Femur (tissue), 1 donor: ENCODE measurements around the gene CD48.
"Not testable (repeated sequence)": the region's sequence is repeated elsewhere in the genome, so short reads cannot be mapped to it uniquely, and the experiment has no call there.

Source experiments
- DNase-seq: peaks from one replicate; pipeline ENCODE4 v3.0.0-alpha.2; 2017

The CD48 gene

DNA sequence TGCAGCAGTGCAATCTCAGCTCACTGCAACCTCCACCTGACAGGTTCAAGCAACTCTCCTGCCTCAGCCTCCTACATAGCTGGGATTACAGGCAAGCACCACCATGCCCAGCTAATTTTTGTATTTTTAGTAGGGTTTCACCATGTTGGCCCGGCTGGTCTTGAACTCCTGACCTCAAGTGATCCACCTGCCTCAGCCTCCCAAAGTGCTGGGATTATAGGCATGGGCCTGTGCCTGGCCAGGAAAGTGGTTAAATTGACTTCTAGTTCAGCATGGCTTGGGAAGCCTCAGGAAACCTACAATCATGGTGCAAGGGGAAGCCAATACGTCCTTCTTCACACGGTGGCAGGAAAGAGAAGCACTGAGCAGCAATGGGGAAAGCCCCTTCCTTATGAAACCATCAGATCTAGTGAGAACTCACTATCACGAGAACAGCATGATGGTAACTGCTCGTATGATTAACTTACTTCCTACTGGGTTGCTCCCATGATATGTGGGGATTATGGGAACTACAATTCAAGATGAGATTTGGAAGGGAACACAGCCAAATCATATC lies 981 bp upstream of the CD48 start:
- DNase-seq, result not testable (repeated sequence)

DNA sequence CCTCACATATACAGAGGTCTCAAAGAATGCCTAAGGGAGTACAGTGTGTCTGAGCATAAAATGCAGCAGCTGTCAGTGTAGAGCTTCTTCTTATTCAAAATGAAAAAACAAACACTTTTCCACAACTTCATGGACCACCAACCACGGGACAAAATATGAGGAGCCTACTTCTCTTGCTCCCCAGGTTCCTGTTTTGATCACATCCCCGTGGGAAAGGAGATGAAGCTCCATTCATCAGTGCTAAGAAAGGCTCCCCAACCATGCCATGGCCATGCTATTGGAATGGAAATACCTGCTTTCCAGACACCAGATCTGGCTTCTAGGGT lies 383 bp downstream of the CD48 start:
- no peak for DNase-seq

DNA sequence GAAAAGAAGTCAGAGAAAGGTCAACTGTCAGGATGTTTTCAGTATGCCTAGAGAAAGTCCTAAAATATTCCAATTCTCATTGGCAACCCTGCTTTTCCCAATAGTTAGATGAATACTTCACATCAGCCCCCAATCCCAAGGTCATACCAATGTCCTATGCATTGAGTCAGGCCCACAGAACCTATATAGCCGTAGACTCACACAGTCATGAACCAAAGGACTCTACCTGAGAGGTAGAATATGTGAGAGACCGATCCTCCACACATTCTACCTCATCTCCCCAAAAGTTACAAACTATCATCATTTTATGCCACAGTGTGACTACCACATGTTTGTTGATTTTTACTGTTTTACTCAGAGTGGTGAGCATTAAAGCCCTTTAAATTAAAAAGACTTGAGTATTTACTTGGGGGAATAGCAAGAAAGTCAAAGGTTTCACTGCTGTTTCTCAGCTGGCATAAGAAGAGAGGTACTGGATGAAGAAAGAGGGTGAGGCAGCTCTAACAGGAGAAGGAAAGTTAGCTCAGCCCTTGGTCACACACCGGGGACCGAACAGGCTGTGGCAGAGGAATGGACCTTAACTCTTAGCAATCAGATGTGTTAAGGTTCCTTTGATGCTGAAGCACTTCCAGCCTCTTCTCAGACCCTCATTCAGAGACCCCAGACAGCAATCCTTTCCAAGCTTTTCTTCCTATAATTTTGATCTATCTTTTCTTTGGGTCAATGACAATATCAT lies 937 bp downstream of the CD48 start:
- no peak for DNase-seq

DNA sequence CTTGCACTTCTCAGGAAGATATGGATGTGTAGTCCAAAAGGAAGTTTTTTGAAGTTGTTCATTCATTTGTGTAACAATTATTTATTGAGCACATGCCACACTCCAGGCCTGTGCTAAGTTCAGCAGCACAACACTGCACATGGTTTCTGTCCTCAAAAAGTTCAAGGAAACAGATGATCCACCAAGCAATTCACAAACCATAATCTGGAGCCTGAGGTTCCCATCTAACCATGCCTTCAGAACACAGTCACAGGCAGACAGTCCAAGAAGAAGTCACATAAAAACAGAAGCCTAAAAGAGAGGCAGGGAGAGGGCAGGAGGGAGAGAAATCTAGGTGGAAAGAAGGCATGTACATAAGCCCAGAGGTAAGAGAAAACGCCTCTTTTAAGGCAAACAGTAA lies 1.9 kb downstream of the CD48 start:
- DNase-seq, result no peak

DNA sequence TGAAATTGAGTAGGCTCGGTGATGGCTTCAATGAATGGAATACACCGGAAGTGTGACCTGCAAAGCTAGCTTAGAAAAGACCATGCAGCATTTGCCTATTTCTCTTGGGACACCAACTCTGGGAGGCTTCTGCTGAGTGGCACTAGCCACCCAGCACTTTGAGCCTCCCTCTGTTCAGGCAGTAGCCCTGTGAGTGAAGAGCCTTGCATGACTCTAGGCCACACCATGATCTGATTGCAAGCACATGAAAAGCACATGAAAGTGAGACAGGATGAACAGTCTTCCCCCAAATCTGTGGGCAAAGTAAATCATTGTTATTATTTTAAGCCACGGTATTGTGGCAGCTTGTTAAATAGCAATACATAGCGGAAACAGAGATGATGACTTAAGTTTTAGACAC lies 2.8 kb downstream of the CD48 start:
- DNase-seq, result no peak

DNA sequence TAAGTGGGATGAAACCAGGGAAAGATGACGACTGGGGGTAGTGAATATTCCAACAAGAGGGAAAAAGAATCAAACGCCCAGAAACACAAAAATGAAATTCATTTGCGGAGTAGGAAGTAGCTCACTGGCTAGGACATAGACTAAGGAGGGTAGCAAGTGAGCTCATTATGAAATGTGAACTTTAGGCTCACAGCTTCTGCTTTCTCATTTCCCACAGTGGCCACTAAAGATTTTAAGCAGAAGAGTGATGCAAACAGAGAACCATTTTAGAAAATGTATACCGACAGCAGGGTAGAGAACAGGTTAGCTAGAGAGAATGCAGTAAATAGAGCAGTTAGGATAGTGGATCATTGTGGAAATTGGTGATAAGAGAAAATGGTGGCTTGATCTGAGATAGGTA lies 3.5 kb downstream of the CD48 start:
- no peak for DNase-seq

DNA sequence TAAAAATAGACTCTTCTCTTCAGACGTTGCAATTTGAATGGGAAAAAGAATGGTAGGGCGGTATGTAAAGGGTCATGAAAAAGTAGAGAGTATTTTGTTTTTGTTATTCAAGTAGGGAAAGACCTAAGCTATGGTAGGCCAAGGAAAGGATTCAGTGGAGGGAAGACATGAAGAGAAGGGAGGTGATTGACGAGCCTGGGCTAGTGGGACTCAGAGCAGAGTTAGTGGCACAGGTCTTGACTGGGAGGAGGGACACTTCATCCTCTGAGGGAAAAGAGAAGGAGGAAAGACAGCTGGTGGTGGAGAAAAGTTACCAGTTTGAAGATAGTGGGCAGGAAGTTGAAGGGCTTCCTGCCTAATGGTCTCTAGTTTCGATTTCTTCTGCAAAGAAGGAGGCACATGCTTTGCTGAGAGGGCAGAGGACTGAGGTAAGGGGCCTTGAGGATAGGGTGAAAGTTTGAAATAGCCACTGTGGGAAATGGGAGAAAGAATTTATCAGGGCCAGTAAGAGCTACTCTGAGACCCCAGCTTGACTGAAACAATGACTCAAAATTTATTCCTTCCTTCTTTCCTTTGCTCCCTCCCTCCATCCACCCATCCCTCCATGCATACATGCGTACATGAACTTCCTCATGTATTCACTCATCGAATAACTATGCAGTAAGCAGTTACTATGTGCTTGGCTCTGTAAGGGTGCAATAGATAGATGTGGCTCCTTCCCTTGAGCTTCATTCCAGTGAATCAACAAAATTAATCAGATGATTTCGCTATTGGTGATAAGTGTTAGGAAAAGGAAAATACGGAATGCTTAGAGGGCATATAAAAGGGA lies 4.2 kb downstream of the CD48 start:
- no peak for DNase-seq

DNA sequence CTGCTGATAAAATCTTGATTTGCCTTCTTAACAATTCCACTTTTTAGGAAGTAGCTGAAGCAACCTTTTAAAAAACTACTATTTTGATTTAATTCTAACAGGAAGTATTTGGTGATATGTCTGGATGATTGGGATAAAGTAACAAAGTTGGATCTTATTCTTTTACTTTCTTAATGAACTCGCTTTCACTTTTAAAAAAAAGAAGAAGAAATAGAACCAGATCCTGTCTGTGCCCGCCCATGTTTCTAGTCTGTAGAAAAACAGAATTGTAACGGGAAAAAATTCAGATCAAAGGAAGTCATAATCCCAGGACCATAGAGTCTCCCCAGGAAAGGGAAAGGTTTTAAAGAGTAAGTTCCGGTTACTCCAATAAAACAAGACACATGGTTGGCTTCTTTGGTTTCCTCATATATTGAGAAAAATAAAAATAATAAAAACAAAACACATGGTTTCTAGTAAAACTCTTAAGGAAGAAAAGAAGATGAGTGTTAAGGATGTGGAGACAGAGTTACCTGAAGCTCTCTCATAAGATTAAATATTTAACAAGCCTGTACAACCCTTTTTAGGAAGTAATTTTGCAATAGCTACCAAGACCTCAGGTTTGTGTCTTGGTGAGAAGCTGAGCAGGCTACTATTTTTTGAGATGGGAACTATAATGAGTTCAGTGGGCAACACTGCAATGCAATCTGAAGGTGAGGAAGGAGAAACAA lies 4.9 kb downstream of the CD48 start:
- DNase-seq, result no peak

DNA sequence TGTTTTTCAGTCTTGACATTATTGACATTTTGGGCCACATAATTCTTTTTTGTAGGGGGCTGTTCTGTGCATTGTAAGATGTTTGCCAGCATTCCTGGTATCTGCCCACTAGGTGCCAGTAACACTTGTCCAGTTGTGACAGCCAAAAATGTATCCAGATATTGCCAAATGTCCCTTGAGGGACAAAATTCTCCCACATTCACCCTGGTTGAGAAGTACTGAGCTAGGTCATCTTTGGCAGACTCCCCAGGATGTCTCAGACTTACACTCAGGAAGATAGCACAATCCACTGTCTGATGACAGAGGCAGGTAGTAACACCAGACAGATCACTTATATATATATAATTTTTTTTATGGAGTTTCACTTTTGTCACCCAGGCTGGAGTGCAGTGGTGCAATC lies 5.9 kb downstream of the CD48 start:
- no peak for DNase-seq

DNA sequence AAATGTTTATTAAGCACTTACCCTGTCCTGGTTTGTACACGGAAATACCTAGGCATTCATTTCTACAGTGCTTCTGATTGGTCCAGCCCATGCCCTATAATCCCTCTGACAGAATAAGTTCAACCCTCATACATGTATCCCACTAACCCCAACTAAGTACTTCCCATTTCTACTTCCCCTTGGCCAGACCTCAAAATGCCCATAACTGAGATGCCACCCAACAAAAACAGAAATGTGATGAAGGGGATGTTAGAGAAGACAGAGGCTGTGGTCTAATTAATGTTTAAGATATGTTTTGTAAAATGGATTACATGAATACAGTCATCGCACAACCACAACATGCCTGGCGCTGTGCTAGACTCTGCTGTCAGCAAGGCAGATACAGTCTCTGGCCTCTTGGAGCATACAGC lies 6.4 kb downstream of the CD48 start:
- DNase-seq, result not testable (repeated sequence)

DNA sequence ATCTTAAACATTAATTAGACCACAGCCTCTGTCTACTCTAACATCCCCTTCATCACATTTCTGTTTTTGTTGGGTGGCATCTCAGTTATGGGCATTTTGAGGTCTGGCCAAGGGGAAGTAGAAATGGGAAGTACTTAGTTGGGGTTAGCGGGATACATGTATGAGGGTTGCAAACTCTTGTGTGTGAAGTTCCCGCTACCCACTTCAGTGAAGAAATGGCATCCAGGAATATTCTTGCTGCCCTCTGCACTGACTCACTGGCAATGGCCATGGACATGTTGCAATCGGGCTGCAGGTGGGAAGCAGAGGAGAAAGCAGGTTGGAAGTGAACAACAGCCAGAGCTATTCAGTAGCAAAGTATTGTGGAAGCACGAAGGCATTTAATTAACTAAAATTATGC lies 7.4 kb downstream of the CD48 start:
- DNase-seq, result no peak

DNA sequence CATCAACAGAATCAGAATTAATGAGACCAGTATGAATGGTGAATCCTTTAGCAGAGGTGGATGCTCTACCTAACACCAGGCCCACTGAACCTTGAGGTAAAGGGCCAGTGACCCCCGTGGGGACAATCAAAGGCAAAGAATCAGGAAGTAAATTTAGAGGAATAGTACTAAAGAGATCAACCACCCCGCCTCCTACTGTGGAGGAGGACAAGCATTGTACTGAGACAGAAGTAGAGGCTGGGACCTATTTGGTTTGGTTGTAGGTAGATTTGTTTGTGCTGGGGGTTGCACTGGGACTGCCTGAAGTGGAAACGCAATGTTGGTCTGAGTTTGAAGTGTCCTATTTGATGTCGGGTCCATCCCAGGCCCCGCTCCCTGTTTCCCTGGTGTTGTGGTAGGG lies 9.5 kb downstream of the CD48 start:
- DNase-seq, result no peak

DNA sequence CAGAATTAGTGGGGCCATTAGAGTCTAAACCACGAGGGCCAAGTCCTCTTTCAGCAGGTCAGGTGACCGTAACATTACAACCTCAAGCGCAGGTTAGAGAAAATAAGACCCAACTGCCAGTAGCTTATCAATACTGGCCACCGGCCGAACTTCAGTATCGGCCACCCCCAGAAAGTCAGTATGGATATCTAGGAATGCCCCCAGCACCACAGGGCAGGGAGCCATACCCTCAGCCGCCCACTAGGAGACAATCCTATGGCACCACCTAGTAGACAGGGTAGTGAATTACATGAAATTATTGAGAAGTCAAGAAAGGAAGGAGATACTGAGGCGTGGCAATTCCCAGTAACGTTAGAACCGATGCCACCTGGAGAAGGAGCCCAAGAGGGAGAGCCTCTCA lies 19.2 kb downstream of the CD48 start:
- DNase-seq, result not testable (repeated sequence)

DNA sequence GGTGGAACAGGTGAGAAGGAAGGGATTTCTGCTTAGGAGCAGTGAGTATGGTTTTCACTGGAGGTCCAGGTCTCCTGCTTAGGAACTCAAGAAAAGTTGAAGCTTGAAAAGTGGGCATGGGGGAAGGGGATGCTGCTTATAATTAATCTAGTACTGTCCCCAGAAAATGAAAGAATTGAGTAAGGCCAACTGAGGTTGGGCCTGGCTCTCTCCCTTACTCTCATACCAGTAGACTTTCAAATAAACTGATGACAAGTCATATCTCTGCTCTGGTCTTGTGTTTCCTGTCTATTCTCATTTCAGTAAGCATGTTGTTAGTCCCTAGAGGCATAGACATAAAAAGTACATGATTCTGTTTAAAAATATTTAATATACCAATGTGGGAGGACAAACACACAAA lies 26.4 kb downstream of the CD48 start:
- no peak for DNase-seq

DNA sequence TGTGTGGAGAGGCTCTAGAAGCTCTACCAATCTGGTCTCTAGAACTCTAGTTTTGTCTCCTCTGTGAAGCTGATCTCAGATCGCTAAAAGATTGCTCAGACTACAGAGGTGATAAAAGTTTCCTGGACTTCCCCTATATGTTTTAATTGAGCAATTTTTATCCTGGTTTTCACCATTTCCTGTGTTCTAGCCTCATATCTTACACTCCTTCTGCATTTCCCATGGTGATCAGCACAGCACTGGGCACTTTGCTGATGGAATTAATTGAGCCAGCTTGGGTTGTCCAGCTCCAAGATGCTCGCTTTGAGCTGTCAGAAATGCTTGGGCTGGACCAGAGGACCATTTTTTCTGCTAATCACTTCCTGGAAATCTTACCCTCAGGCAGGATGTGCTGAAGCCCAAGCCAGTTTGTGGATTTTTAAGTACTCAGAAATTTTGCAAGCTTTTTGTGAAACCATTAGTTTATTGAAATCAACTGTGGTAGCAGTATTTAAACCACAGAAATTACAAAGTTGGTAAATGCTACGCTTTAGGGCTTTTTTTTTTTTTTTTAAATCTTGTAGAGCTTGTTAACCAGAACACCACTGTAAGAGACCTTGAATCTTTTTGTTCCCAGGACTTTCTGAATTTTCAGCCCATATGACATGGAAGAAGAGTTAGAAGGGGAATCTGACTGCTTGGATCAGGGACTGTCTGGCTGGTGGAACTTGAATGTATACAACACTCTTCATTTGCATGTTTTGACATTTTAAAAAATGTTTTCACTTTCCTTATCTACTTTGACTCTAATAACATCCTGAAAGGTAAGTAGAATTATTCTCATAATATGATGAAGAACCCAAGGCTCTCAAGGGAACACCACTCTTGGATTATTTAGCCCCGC lies 28.4 kb downstream of the CD48 start:
- no peak for DNase-seq

DNA sequence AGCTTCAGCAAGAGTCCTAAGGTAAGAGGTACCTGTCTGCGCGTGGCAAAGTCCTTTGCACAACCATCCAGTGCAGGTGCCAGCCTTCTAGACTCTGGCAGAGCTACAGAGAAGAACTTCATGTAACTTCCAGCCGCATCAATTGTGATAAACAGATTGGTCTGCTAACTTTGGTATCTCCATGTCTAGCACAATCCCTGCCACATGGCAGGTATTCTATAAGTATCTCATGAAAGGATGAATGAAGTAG lies 29.8 kb downstream of the CD48 start:
- no peak for DNase-seq

DNA sequence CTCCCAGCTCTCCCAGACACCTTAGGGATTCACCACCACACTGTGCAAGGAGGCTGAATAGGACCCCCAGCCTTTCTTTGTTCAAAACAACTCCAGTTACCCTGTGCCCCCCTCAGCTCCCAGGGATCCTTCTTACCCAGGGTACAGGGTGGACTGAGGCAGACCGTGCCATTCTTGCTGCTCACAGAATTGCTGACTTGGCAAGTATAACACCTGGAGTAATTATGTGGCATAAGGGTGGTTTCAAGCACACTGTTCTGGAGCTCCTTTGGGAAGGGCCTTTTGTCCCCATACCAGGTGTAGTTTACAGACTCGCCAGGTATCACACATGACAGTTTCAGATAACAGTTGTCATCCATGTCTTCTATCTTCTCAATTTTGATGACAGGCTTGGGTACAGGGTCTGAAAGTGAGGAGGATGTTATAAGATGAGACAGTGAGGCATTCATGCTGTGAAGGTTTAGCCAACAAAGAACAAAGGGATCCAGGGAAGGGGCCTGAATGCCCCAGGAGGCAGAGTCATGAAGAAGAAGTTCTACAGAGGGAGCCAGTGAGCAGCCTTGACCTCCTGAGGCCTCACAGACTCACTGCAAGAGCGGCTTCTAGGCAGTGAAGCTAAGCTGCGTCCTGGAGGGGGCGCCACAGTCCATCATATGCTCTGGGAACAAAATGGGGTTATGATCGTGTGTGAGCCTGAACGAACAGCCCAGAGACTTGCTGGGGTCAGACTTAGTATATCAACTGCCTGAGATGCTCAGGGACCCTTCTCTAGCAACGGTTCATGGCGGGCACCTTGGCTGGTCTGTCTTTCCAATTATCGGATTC lies 30.3 kb downstream of the CD48 start:
- DNase-seq, result peak; percentile 70

DNA sequence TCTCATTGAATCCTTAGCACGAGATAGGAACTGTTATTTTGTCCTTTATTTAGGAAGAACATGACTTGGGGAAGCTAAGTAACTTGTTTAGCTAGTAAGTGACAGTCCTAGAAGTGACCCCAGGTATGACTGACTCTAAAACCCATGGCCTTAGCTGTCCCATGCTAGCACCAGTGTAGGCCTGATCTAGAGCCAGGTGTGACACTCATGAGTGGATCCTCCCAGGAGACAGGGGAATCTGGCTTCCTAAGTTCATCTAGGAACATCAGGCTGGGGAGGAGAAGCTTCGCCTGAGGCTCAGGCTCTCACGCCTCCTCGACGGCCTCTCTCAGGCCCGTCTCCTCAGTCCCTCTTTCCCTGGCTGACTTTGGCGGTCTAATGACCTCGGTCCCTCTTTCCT lies 31.2 kb downstream of the CD48 start:
- DNase-seq, result no peak

DNA sequence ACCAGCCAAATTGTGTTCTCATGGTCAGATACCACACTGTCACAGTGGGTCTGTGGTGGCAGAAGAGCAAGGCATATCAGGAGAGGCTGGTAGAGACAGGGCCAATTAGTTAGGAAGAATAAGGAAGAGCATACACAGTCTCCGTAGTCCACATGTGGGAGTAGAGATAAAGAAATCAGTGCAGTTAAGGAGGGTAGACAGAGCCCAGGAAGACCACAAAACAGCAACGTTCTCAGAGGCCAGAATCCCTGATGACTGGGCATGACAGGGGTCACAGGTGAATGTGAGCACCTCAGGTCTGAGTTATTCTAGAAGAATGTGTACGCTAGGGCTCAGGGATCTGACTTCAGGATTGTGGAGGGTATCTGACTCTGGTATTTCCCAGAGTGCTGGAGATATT lies 31.7 kb downstream of the CD48 start:
- no peak for DNase-seq

DNA sequence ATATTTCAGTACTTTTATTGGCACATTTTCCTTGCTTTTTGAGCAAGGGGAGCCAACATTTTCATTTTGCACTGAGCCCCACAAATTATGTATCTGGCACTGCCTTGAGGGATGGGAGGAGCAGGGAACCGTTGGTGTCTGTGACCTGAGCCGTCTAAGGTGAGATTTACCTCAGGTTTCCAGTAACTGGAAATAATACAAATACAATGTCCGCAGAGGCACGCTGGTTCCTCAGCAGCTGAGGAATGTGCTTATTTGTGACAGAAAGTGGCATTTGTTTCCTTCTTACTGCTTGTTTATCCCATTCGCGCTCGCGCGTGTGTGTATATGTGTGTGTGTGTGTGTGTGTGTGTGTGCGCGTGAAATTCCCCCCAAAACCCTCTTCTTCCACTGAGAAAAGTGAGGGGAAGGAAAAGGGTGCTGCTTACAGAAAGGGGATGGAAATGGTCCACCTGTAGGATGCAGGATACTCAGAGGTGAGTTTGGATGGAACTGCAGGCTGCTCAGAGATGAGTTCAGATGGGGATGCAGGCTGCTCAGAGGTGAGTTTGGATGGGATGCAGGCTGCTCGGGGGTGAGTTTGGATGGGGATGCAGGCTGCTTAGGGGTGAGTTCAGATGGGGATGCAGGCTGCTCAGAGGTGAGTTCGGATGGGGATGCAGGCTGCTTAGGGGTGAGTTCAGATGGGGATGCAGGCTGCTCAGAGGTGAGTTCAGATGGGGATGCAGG lies 34.6 kb downstream of the CD48 start:
- no peak for DNase-seq
